K562 (cell line): ENCODE data around the gene ENOX2. TPM values are rescaled to one million over a fixed set of nuclear protein-coding genes. Genes with fewer than 3 reads are reported as not detected.

Experiments used
- ATAC-seq: fragments of 200-7000 bp; cut with Tn5 transposase; 3 replicates; pipeline ENCODE4 v1.9.1; 2020; ENCODE audit warnings: moderate library complexity
- BruUV-seq: library from RNA; stranded (reverse); fragments of 400-500 nt; replicated peaks from 2 replicates; lab custom pipeline; 2021; lab: Mats Ljungman, UMichigan
- CTCF ChIA-PET: fragments of 300-600 bp; formaldehyde crosslinking; extraction: SDS; loops from one replicate; lab custom pipeline; 2021; ENCODE audit warnings: low intra/inter-chr PET ratio; lab: Yijun Ruan, JAX
- POLR2A ChIA-PET: fragments of 300-600, 350-650 bp; sonication (Branson Sonifier 250); formaldehyde crosslinking; extraction: SDS; loops from one replicate; lab custom pipeline; 2021; ENCODE audit warnings: antibody characterized with exemption, inconsistent platforms; lab: Yijun Ruan, JAX
- DNase-seq, 4 experiments: peaks; one replicate each; pipeline versions ENCODE4 v3.0.0 to v3.0.0-alpha.2; 2011 to 2018; ENCODE audit warnings: low spot score in 3 of 4, mixed read lengths in 3 of 4; ENCODE audit errors: extremely low read depth in 1 of 4
- FAIRE-seq: peaks from 2 replicates; lab custom pipeline; 2011; peaks lifted over from hg19 to GRCh38; lab: Jason Lieb, UNC
- H2AFZ ChIP-seq: 2 replicates; pipeline ENCODE4 v1.6.0; 2011; ENCODE audit warnings: low read depth, low read length, control low read depth, inconsistent platforms
- H3K27ac ChIP-seq: fragments of 200-600 bp; 3 replicates; pipeline ENCODE4 v1.8.0; 2011; ENCODE audit warnings: low read depth, mild to moderate bottlenecking, control low read depth, inconsistent platforms, low read length, moderate library complexity, mixed read lengths; ENCODE audit errors: extremely low read depth
- H3K27me3 ChIP-seq, 2 experiments: fragments of 300-600 bp in 1 of 2; 2 replicates in 1 of 2; 3 replicates in 1 of 2; pipeline versions ENCODE4 v1.6.0 to v1.8.0; 2011; ENCODE audit warnings: inconsistent platforms in 2 of 2, low read length in 2 of 2, mild to moderate bottlenecking in 1 of 2, mixed read lengths in 1 of 2, moderate library complexity in 1 of 2; ENCODE audit not compliant: control insufficient read depth in 2 of 2, insufficient read depth in 2 of 2
- H3K36me3 ChIP-seq: fragments of 300-600 bp; 3 replicates; pipeline ENCODE4 v1.8.0; 2011; ENCODE audit warnings: mild to moderate bottlenecking, low read length, inconsistent platforms; ENCODE audit not compliant: control insufficient read depth, insufficient read depth
- H3K4me1 ChIP-seq, 2 experiments: fragments of 200-600 bp in 1 of 2; replicated peaks in 1 of 2; 2 replicates in 1 of 2; 3 replicates in 1 of 2; pipeline versions ENCODE4 v1.5.1 to v1.8.0; 2011; ENCODE audit warnings: inconsistent platforms in 2 of 2, low read length in 2 of 2, mild to moderate bottlenecking in 1 of 2, mixed read lengths in 1 of 2, moderate library complexity in 1 of 2; ENCODE audit not compliant: control insufficient read depth in 2 of 2, insufficient read depth in 2 of 2
- H3K4me2 ChIP-seq: 2 replicates; pipeline ENCODE4 v1.6.1; 2011; ENCODE audit warnings: low read length, control low read depth, inconsistent platforms, mixed read lengths; ENCODE audit not compliant: insufficient read depth
- H3K4me3 ChIP-seq: fragments of 200-600 bp; sonication (generic), shearing (Covaris generic); 2 replicates; pipeline ENCODE4 v1.5.1; 2016; ENCODE audit warnings: control low read depth, inconsistent platforms
- H3K79me2 ChIP-seq: fragments of 200-600 bp; 3 replicates; pipeline ENCODE4 v1.8.0; 2011; ENCODE audit warnings: low read length, inconsistent platforms; ENCODE audit not compliant: control insufficient read depth, insufficient read depth
- H3K9ac ChIP-seq, 2 experiments: 2 replicates each; pipeline versions ENCODE4 v1.6.0 to v1.6.1; 2011; ENCODE audit warnings: low read depth in 2 of 2, low read length in 2 of 2, control low read depth in 1 of 2, inconsistent platforms in 1 of 2, mild to moderate bottlenecking in 1 of 2, mixed read lengths in 1 of 2; ENCODE audit not compliant: insufficient read depth in 1 of 2
- H3K9me1 ChIP-seq: one replicate; pipeline ENCODE4 v1.6.0; 2011; ENCODE audit warnings: inconsistent platforms, mild to moderate bottlenecking, low read length, moderate library complexity; ENCODE audit not compliant: control insufficient read depth, insufficient read depth
- H3K9me3 ChIP-seq: replicated peaks from 2 replicates; pipeline ENCODE4 v1.5.1; 2011; ENCODE audit warnings: low read depth, low read length, inconsistent platforms; ENCODE audit not compliant: control insufficient read depth, insufficient read depth
- H4K20me1 ChIP-seq: replicated peaks from 2 replicates; pipeline ENCODE4 v1.6.1; 2011; ENCODE audit warnings: low read length, inconsistent platforms, mixed read lengths; ENCODE audit not compliant: control insufficient read depth, insufficient read depth
- BRF1 ChIP-seq: IDR thresholded peaks from 3 replicates; pipeline ENCODE4 v1.6.1; 2011; ENCODE audit warnings: borderline replicate concordance, mild to moderate bottlenecking; ENCODE audit not compliant: insufficient read length; ENCODE audit errors: extremely low read depth
- CLOCK ChIP-seq: fragments of 250-450 bp; sonication (Bioruptor Pico); IDR thresholded peaks from 2 replicates; pipeline ENCODE4 v1.4.0; 2020; ENCODE audit warnings: mild to moderate bottlenecking, moderate library complexity, borderline replicate concordance
- EGR1 ChIP-seq: fragments of 450-650 bp; conservative IDR thresholded peaks from 2 replicates; pipeline ENCODE4 v1.6.1; 2017; ENCODE audit warnings: mild to moderate bottlenecking
- HMGN3 ChIP-seq: IDR thresholded peaks from 2 replicates; pipeline ENCODE4 v1.6.1; 2011; ENCODE audit warnings: borderline replicate concordance, low read depth, mild to moderate bottlenecking, mixed read lengths, low read length; ENCODE audit not compliant: insufficient read length; ENCODE audit errors: extremely low read depth
- SPI1 ChIP-seq: IDR thresholded peaks from 2 replicates; pipeline ENCODE4 v1.6.1; 2011; ENCODE audit warnings: low read depth, low read length, control low read depth, borderline replicate concordance
- TCF15 ChIP-seq: fragments of 250-450 bp; sonication (Bioruptor Pico); IDR thresholded peaks from 2 replicates; pipeline ENCODE4 v1.8.0; 2022; ENCODE audit warnings: moderate library complexity, mild to moderate bottlenecking, inconsistent platforms
- ZBTB5 ChIP-seq: fragments of 450-650 bp; IDR thresholded peaks from 2 replicates; pipeline ENCODE4 v1.6.1; 2017; ENCODE audit warnings: antibody characterized with exemption
- ZC3H8 ChIP-seq: fragments of 450-650 bp; IDR thresholded peaks from 2 replicates; pipeline ENCODE4 v1.6.1; 2017
- ZEB2 ChIP-seq: fragments of 450-650 bp; IDR thresholded peaks from 2 replicates; pipeline ENCODE4 v1.6.1; 2016
- ZNF140 ChIP-seq: fragments of 250-450 bp; sonication (Bioruptor Pico); IDR thresholded peaks from 2 replicates; pipeline ENCODE4 v1.8.0; 2021; ENCODE audit warnings: moderate library complexity, mild to moderate bottlenecking, inconsistent platforms
- ZNF707 ChIP-seq: fragments of 250-450 bp; sonication (Bioruptor Pico); conservative IDR thresholded peaks from 2 replicates; pipeline ENCODE4 v1.8.0; 2022; ENCODE audit warnings: inconsistent platforms, mild to moderate bottlenecking, moderate library complexity
- WGBS: fragments of 100-300 bp; shearing (Covaris generic); methylation state at CpG from one replicate; pipeline ENCODE4 v1.1.6; 2016; ENCODE audit warnings: low coverage, mixed read lengths; ENCODE audit not compliant: insufficient coverage; ENCODE audit errors: missing lambda C conversion rate; 5-methylcytosine and 5-hydroxymethylcytosine counted together
- in situ Hi-C: fragments of 300-500 bp; cut with MboI; formaldehyde crosslinking; loops from 4 replicates; pipeline ENCODE4 v1.15.0; 2018; ENCODE audit warnings: inconsistent platforms, mixed read lengths
- intact Hi-C: fragments of 100-400 bp; cut with micrococcal nuclease; formaldehyde crosslinking; loops from 2 replicates; pipeline ENCODE4 v1.14.2; 2022
- polyA plus RNA-seq, 8 experiments: library from polyadenylated mRNA; depleted of rRNA in 4 of 8; stranded (reverse) in 5 of 8; unstranded in 3 of 8; fragments of >200 nt; fragmentation: Nextera tagmentation in 2 of 8; fragmentation: Illumina TruSeq in 1 of 8; extraction: Ambion mirVana in 2 of 8; extraction: Trizol in 1 of 8; gene quantifications; 2 replicates each; pipeline versions ENCODE4 v1.2.1 to v1.2.3, GENCODE V29; 2011 to 2014; ENCODE audit warnings: inconsistent platforms in 1 of 8, missing spikeins in 1 of 8
- total RNA-seq, 7 experiments: library from RNA; depleted of rRNA in 6 of 7; stranded (reverse); fragments of >200 nt in 6 of 7; fragmentation: Illumina TruSeq in 2 of 7; extraction: Trizol in 2 of 7; gene quantifications; 2 replicates each; pipeline versions ENCODE4 v1.2.1 to v1.2.3, GENCODE V29; 2011 to 2021; ENCODE audit warnings: low replicate concordance in 1 of 7
- TF ChIP-seq, protein P1 (sequence below): sonication (generic); formaldehyde crosslinking; IDR thresholded peaks from 2 replicates; pipeline ENCODE4 v1.4.0; 2020; ENCODE audit warnings: mild to moderate bottlenecking, missing genetic modification reagents

ENOX2 gene
- total and polyA plus RNA-seq, 9 of the 15 experiments (the other 6 are each of a cell fraction or from before 2014, with no cell fraction given) = 6.1 to 24.0 (median 13.8) TPM

GRCh38 chrX:130645955-130646583, 256.9 kb downstream of the ENOX2 start:
- in situ Hi-C loops (no loop called here), intact Hi-C loops (no loop called here)
- Histone ChIP-seq H3K79me2 (no peaks in the 10 kb centered on the region), H3K4me2 (no peak overlapping the region), H3K27me3 (no peaks in the 10 kb centered on the region), H3K36me3 (no peaks in the 10 kb centered on the region; the same call in 2 of the 3 replicates), H4K20me1 (no peaks in the 10 kb centered on the region), H3K9me1 (no peaks in the 10 kb centered on the region), H3K4me1 (no peaks in the 10 kb centered on the region; a peak in 1 of 5 replicates), H3K9me3 (no peaks in the 10 kb centered on the region), H3K4me3 (no peak overlapping the region), H2AFZ (no peak overlapping the region), H3K9ac (no peak overlapping the region), H3K27ac (no peak overlapping the region)
- FAIRE-seq = no peak
- WGBS = 65% methylated on average over 8 of the region's 9 CpGs
- ChIA-PET POLR2A (interaction anchor here (0.7 kb wide), 1 partner anchor 28 kb away, joined by 3 read pairs; no protein-coding TSS in a partner anchor), CTCF (no interaction called here)
- ATAC-seq = no peak
- no TSS peak for BruUV-seq
- DNase-seq = no peak
- no peak for TF ChIP-seq BRF1
- TF ChIP-seq SPI1 = no peak
- no peak for TF ChIP-seq HMGN3
- no peak for TF ChIP-seq ZEB2
- TF ChIP-seq ZC3H8 = no peak
- no peak for TF ChIP-seq TCF15 (CRISPR knock-in tag)
- no peak for TF ChIP-seq ZNF140 (CRISPR knock-in tag)
- no peak for TF ChIP-seq ZBTB5
- no peak for TF ChIP-seq ZNF707 (CRISPR knock-in tag)
- no peak for TF ChIP-seq EGR1
- TF ChIP-seq CLOCK (CRISPR knock-in tag) = no peak
- TF ChIP-seq, protein P1, sequence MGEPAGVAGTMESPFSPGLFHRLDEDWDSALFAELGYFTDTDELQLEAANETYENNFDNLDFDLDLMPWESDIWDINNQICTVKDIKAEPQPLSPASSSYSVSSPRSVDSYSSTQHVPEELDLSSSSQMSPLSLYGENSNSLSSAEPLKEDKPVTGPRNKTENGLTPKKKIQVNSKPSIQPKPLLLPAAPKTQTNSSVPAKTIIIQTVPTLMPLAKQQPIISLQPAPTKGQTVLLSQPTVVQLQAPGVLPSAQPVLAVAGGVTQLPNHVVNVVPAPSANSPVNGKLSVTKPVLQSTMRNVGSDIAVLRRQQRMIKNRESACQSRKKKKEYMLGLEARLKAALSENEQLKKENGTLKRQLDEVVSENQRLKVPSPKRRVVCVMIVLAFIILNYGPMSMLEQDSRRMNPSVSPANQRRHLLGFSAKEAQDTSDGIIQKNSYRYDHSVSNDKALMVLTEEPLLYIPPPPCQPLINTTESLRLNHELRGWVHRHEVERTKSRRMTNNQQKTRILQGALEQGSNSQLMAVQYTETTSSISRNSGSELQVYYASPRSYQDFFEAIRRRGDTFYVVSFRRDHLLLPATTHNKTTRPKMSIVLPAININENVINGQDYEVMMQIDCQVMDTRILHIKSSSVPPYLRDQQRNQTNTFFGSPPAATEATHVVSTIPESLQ (CRISPR knock-in tag) = no peak
